Measurements from ENCODE around the gene CRYBG2. TPM values are rescaled to one million over a fixed set of nuclear protein-coding genes. Genes with fewer than 3 reads are reported as not detected.

Gene CRYBG2
- total and polyA plus RNA-seq, 2 of the 13 experiments (the other 11 are each of a cell fraction or from before 2014, with no cell fraction given) = 1.3 to 2.9 TPM

- peak; percentile 84 for TF ChIP-seq ZNF543 (CRISPR knock-in tag; IDR thresholded peaks at IDR 0.05)
- TF ChIP-seq TOPORS (CRISPR knock-in tag; IDR thresholded peaks at IDR 0.05) = no peak
- TF ChIP-seq KDM3A (CRISPR knock-in tag; IDR thresholded peaks at IDR 0.05; ENCODE audit: low read depth) = peak; percentile 77
- TF ChIP-seq SP5 (CRISPR knock-in tag; IDR thresholded peaks at IDR 0.05; ENCODE audit: borderline replicate concordance, low read depth) = peak; percentile 68; the same call in 1 of the 2 replicates
- TF ChIP-seq, protein P1, sequence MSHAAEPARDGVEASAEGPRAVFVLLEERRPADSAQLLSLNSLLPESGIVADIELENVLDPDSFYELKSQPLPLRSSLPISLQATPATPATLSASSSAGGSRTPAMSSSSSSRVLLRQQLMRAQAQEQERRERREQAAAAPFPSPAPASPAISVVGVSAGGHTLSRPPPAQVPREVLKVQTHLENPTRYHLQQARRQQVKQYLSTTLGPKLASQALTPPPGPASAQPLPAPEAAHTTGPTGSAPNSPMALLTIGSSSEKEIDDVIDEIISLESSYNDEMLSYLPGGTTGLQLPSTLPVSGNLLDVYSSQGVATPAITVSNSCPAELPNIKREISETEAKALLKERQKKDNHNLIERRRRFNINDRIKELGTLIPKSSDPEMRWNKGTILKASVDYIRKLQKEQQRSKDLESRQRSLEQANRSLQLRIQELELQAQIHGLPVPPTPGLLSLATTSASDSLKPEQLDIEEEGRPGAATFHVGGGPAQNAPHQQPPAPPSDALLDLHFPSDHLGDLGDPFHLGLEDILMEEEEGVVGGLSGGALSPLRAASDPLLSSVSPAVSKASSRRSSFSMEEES (CRISPR knock-in tag; IDR thresholded peaks at IDR 0.05) = no peak; the same call in 1 of the 2 replicates
- peak; percentile 63; the same call in 1 of the 2 replicates for TF ChIP-seq HIVEP1 (CRISPR knock-in tag; IDR thresholded peaks at IDR 0.05)
- no peak for TF ChIP-seq ZNF296 (CRISPR knock-in tag; conservative IDR thresholded peaks at IDR 0.05)
- 0 out of 2 replicates have a peak, but pooled peaks have one; percentile 34 for TF ChIP-seq HOMEZ (CRISPR knock-in tag; IDR thresholded peaks at IDR 0.05; ENCODE audit: low read depth)
- TF ChIP-seq RFX5 (IDR thresholded peaks at IDR 0.05; ENCODE audit: low read depth, low read length) = 0 out of 2 replicates have a peak, but pooled peaks have one; percentile 38
- peak; percentile 91 for TF ChIP-seq SNAPC2 (CRISPR knock-in tag; IDR thresholded peaks at IDR 0.05)
- TF ChIP-seq SMAD9 (CRISPR knock-in tag; IDR thresholded peaks at IDR 0.05) = no peak
- TF ChIP-seq ARID5B (CRISPR knock-in tag; IDR thresholded peaks at IDR 0.05) = peak; percentile 87
- TF ChIP-seq ZNF556 (CRISPR knock-in tag; IDR thresholded peaks at IDR 0.05; ENCODE audit: borderline replicate concordance) = peak; percentile 92
- peak; percentile 26; the same call in 1 of the 2 replicates for TF ChIP-seq ZNF598 (CRISPR knock-in tag; IDR thresholded peaks at IDR 0.05; ENCODE audit: borderline replicate concordance)
- TF ChIP-seq MEIS1 (CRISPR knock-in tag; IDR thresholded peaks at IDR 0.05; ENCODE audit: borderline replicate concordance) = peak; percentile 95
- TF ChIP-seq ZBTB38 (CRISPR knock-in tag; IDR thresholded peaks at IDR 0.05) = peak; percentile 58
- TF ChIP-seq NR2C2 (CRISPR knock-in tag; IDR thresholded peaks at IDR 0.05; ENCODE audit: borderline replicate concordance) = peak; percentile 86
- no peak for TF ChIP-seq BRCA1 (CRISPR knock-in tag; IDR thresholded peaks at IDR 0.05)
- 0 out of 2 replicates have a peak, but pooled peaks have one; percentile 71 for TF ChIP-seq HBP1 (CRISPR knock-in tag; IDR thresholded peaks at IDR 0.05; ENCODE audit: low read depth)
- TF ChIP-seq, protein P2, sequence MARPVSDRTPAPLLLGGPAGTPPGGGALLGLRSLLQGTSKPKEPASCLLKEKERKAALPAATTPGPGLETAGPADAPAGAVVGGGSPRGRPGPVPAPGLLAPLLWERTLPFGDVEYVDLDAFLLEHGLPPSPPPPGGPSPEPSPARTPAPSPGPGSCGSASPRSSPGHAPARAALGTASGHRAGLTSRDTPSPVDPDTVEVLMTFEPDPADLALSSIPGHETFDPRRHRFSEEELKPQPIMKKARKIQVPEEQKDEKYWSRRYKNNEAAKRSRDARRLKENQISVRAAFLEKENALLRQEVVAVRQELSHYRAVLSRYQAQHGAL (CRISPR knock-in tag; IDR thresholded peaks at IDR 0.05; ENCODE audit: not compliant biosample characterization) = no peak
Observed at GRCh38 chr1:26350701-26351589, 3.0 kb downstream of the CRYBG2 start (continued).
